Measurements from ENCODE around the gene KCNQ4.

Gene KCNQ4

GRCh38 chr1:40783001-40783905 lies at the start of gene KCNQ4:
KCNQ4 (plus strand) TSS chr1:40783787; CDS start chr1:40784094, 307 bp downstream.
- DNase-seq = peak; percentile 58

- DNase-seq = no peak
Observed at GRCh38 chr1:40734882-40735628, 48.5 kb upstream of the KCNQ4 start.

DNA sequence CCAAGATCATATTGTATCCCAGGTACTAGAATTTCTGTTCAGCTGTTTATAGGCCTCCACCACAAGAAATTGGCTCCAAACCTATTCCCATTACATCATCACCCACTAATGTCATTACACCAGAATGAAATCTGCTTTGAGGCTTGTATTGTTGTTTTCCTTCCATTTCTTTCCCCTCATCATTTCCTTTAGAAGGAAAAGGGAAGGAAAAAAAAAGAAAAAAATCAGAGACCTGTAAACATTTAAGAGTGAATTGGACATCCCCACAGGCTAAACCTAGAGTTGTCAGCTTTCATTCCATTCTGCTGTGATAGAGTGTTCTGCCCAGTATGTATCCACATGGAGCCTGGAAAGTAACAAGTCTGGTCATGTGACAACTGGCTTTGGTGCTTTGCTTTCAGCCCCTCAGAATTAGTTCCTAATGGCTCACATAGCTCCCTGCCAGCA lies 47.5 kb upstream of the KCNQ4 start:
- no peak for DNase-seq

- DNase-seq = no peak
Observed at GRCh38 chr1:40738831-40739230, 44.8 kb upstream of the KCNQ4 start.

- DNase-seq = no peak
Observed at GRCh38 chr1:40739455-40740008, 44.1 kb upstream of the KCNQ4 start.

- no peak for DNase-seq
Observed at GRCh38 chr1:40740039-40740996, 43.3 kb upstream of the KCNQ4 start.

DNA sequence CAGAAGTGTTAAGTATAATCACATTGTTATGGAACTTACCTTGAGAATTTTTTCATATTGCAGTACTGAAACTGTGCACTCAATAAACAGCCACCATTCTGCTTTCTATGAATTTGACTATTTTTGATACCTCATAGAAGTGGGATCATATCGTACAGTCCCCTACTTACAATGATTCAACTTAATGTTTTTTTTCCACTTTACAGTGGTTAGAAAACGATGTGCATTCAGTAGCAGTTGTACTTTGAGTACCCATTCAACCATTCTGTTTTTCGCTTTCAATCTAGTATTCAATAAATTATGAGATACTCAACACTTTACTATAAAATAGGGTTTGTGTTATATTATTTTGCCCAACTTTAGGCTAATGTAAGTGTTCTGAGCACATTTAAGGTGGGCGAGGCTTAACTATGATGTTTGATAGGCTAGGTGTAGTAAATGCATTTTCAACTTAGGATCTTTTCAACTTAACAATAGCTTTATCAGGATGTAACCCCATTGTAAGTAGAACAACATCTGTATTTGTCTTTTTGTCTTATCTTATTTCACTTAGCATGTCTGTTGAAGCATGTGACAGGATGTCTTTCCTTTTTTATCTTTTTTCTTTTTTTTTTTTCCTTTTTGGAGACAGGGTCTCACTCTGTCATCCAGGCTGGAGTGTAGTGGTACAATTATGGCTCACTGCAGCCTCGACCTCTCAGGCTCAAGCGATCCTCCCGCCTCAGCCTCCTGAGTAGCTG lies 42.4 kb upstream of the KCNQ4 start:
- DNase-seq = no peak

DNA sequence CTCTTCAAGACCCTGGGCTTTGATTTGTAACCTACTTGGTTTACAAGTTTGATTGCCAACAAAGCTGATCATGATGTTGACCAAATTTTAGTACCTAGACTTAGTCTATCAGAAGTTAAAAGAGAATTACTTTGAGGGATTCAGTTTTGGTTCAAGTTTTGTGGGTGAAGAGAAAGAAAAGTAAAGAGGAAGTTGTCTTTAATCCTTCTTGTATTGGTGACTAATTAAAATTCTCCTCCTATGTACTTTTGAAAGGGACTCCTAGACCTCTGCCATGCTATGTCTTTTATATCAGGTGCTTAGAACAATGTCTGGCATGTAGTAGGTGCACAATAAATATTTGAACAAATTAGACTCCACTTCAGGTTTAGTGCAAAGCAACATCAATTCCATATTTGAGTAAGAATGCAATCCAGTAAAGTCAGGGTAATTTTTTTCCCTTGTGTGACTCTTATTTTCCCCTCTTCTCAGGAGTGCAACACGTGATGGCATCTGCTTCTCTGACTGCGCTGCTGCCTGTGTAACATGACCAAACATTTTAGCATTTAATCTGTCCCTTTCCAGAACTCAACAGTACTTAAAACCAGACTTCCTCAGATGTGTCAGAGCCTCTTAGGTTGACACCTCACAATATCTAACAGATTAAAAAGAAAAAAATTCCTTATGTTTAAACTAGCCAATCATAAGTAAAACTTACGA lies 41.1 kb upstream of the KCNQ4 start:
- no peak for DNase-seq

DNA sequence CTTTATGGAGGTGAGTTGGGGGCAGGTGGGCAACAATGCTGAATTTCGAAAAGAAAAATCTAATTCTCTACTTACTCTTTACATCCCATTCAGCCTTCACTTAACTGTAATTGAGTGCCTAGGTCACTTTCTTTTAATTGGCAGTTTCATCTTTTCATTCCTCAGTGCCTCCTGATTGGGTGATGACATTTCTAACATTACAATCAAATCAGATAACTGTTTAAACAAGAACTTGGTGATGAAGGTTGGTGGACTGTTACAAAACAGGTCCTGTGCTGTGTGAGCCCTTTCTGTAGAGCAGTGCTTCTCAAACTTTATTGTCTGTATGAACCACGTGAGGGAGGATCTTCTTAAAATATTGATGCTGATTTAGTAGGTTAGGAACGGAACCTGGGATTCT lies 40.1 kb upstream of the KCNQ4 start:
- DNase-seq = no peak

- DNase-seq = no peak
Observed at GRCh38 chr1:40743860-40744259, 39.7 kb upstream of the KCNQ4 start.

- DNase-seq = no peak
Observed at GRCh38 chr1:40745176-40745575, 38.4 kb upstream of the KCNQ4 start.

GRCh38 chr1:40746344-40747090 lies 37.1 kb upstream of the KCNQ4 start:
- DNase-seq = no peak

GRCh38 chr1:40748841-40749718 lies 34.5 kb upstream of the KCNQ4 start:
- no peak for DNase-seq

DNA sequence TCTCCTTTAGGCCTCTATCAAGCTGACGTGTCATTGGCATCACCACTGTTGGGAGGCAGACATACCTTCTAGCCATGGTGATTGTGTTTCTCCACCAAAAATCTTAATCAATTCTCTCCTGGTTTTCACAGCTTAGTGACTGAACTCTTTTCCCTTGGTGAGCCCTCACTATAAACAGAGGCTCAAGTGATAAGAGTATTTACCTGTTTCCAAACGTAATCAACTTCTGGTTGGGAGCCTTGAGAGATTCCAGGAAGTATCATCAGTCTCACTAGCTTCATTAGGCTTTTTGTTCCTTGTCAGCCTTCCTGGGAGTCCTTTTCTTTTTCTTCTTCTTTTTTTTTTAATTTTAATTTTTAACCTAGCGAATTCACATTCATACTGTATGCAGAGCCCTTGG lies 33.8 kb upstream of the KCNQ4 start:
- DNase-seq = no peak

DNA sequence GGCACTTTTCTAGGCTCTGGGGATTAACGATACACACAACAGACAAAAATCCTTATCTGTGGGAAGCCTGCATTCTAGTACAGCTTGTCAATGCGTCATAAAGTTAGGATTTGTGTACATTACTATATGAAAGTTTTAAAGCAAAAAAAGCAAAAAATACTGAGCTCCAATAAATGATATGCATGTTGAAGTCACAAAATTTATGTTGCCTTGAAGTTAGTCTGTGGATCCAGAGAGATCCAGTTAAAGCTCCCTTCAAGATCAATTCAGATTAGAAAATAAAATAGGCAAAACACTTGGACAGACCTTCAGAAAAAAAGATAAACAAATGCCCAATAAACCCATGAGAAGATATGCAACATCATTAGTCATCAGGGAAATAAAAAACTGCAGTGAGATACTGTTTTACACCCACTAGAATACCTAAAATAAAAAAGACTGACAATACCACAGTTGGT lies 33.1 kb upstream of the KCNQ4 start:
- DNase-seq = no peak

DNA sequence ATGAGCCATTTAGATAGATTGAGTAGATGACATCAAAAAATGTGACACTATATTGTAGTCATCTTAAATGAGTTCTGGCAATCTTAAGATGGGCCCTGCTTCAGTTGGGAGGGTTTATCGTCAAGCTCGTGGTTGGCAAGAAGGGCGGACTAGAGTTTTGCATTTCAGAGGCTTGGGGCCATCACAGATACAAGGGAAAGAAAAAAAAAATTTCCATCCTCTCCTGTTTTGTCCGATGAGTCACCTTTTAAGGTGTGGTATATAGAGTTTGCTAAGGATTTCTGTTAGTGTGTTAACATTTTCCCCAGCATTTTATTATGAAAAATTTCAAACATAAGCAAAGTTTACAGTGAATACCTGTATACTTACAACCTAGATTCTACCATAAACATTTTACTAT lies 31.8 kb upstream of the KCNQ4 start:
- DNase-seq = no peak

DNA sequence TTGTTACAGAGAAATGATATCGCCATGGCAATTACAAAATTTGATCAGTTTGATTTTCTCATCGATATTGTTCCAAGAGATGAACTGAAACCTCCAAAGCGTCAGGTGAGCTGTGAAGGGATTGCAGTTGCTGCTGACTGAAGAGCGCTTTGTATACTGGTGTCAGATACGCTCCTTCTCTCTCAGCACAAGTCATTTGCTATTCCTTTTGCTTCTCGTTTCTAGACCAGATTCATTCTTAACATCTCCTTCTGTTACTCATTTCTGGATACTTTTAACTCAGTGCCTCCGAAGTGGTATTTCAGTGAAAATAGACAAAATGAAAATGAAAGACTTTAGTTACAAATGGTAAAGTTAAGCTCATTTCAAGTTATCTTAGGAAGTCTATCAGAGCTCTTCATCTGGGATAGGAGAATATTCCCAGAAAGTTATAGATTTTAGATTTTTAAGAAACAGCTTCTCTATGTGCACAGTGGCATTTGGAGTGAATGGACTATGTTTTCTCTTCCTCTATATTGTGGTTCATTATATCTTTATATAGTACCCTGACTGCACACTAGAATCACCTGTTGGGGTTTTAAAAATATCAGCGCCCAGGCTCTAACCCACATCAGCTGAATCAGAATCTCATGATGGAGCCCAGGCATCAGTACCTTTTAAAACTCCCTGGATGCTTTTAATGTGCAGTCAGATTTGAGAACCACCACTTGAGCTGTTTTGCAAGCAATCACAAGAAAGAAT lies 30.3 kb upstream of the KCNQ4 start:
- DNase-seq = no peak

- no peak for DNase-seq
Observed at GRCh38 chr1:40754201-40754600, 29.4 kb upstream of the KCNQ4 start.

Measured in CD4-positive, alpha-beta T cell treated with Interleukin-17A for 4 hours (primary cell).